Esophagus squamous epithelium (tissue), 4 donors: ENCODE measurements around the gene RRAD.

Experiments
- POLR2A ChIP-seq, 4 donors: fragments of 450-650 bp; IDR thresholded peaks; one replicate each; pipeline ENCODE4 v1.6.1; 2017; ENCODE audit warnings: antibody characterized with exemption in 4 of 4, mild to moderate bottlenecking in 4 of 4, moderate library complexity in 3 of 4
- TF ChIP-seq, protein P1 (sequence below), 6 experiments: fragments of 450-650 bp in 4 of 6; fragments of 200-600 bp in 2 of 6; sonication (generic) in 2 of 6; IDR thresholded peaks; one replicate each; pipeline ENCODE4 v1.5.1; 2016 to 2019; ENCODE audit warnings: antibody characterized with exemption in 6 of 6, mild to moderate bottlenecking in 4 of 6, moderate library complexity in 4 of 6

DNA sequence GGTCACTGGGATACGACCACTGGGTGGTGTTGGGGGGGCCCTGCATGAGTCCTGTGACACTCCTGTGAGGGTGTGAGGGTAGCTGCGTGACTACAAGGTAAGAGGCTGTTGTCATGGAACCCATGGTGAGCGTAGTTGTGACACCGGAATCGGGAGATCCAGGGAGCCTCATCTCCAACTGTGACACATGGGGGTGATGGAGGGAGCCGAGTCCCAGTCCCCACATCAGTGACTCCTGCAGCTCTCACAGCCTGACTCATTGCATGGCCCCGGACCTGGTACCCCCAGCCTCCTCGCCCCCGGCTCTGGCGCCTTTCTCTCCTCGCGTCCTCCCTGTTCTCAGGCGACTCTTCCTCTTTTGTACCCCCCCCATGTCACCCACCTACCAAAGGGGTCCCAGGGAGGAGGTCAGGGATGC lies 20.9 kb downstream of the RRAD start:
- TF ChIP-seq POLR2A (IDR thresholded peaks at IDR 0.05) = no peak
- TF ChIP-seq, protein P1, sequence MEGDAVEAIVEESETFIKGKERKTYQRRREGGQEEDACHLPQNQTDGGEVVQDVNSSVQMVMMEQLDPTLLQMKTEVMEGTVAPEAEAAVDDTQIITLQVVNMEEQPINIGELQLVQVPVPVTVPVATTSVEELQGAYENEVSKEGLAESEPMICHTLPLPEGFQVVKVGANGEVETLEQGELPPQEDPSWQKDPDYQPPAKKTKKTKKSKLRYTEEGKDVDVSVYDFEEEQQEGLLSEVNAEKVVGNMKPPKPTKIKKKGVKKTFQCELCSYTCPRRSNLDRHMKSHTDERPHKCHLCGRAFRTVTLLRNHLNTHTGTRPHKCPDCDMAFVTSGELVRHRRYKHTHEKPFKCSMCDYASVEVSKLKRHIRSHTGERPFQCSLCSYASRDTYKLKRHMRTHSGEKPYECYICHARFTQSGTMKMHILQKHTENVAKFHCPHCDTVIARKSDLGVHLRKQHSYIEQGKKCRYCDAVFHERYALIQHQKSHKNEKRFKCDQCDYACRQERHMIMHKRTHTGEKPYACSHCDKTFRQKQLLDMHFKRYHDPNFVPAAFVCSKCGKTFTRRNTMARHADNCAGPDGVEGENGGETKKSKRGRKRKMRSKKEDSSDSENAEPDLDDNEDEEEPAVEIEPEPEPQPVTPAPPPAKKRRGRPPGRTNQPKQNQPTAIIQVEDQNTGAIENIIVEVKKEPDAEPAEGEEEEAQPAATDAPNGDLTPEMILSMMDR (IDR thresholded peaks at IDR 0.05) = no peak
